ENCODE measurements around the gene RIPK3. TPM values are rescaled to one million over a fixed set of nuclear protein-coding genes. Genes with fewer than 3 reads are reported as not detected.
A peak's percentile ranks its signal among the peaks of the same experiment; 100 is the strongest.

RIPK3 gene
- total RNA-seq, 4 donors from 2014 or later: 9.0 to 18.0 (median 13.2) TPM

GRCh38 chr14:24334431-24335291 lies 5.1 kb downstream of the RIPK3 start, which contains the start of gene ADCY4:
TSS of gene ADCY4 (minus strand) at chr14:24335071. CDS start at chr14:24334652, 419 bp downstream.
- DNase-seq (ENCODE audit: low spot score): no peak
- TF ChIP-seq, protein P1, sequence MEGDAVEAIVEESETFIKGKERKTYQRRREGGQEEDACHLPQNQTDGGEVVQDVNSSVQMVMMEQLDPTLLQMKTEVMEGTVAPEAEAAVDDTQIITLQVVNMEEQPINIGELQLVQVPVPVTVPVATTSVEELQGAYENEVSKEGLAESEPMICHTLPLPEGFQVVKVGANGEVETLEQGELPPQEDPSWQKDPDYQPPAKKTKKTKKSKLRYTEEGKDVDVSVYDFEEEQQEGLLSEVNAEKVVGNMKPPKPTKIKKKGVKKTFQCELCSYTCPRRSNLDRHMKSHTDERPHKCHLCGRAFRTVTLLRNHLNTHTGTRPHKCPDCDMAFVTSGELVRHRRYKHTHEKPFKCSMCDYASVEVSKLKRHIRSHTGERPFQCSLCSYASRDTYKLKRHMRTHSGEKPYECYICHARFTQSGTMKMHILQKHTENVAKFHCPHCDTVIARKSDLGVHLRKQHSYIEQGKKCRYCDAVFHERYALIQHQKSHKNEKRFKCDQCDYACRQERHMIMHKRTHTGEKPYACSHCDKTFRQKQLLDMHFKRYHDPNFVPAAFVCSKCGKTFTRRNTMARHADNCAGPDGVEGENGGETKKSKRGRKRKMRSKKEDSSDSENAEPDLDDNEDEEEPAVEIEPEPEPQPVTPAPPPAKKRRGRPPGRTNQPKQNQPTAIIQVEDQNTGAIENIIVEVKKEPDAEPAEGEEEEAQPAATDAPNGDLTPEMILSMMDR (IDR thresholded peaks at IDR 0.05): no peak
- ATAC-seq (ENCODE audit: low FRiP score): no peak

DNA sequence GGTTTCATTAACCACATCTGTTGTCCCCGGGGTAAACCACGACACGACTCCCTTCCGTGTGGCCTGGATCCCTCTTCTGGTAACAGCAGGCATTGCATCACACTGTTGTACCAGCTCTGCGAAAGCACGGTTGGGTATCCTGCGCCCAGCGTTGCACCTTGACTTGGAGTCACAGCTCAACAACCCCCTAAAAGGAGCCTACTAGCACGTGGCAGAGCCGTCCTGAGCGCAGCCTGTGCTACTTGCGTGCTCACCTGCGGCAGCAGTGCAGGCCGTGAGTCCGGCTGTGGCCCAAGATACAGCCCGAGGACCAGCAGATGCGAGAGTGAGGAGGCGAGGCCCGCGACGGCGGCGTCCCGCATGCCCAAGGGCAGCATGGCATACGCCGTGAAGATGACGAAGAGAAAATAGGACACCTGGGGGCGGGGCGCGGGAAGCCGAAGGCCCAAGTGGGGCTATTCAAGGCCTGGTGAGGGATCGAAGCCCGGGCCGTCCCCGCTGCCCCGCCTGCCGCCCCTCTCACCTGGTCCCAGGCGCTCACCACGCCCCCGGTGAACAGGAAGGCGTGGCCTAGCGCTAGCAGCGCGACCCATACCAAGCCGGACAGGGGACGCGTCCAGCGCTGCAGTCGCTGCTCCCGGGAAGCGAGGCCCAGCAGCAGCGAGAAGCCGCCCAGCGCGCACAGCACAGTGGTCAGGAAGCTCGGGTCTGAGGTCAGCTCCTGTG lies 7.4 kb downstream of the RIPK3 start:
- DNase-seq (ENCODE audit: low spot score): no peak
- ATAC-seq (ENCODE audit: low FRiP score): peak; percentile 37

GRCh38 chr14:24331731-24332267 lies 8.0 kb downstream of the RIPK3 start:
- no peak for ATAC-seq (ENCODE audit: low FRiP score)
- DNase-seq (ENCODE audit: low spot score): no peak
- TF ChIP-seq, protein P1 (IDR thresholded peaks at IDR 0.05): no peak

More for the DNA sequence above, 7.4 kb downstream of the RIPK3 start:
- TF ChIP-seq, protein P1 (IDR thresholded peaks at IDR 0.05): peak in 1 of 3 donors; percentile 33

- TF ChIP-seq, protein P1 (IDR thresholded peaks at IDR 0.05): no peak
- ATAC-seq (ENCODE audit: low FRiP score): no peak
- no peak for DNase-seq (ENCODE audit: low spot score)
Observed at GRCh38 chr14:24330973-24331674, 8.7 kb downstream of the RIPK3 start.

GRCh38 chr14:24329736-24330135 lies 10.1 kb downstream of the RIPK3 start:
- TF ChIP-seq, protein P1 (IDR thresholded peaks at IDR 0.05): no peak
- DNase-seq (ENCODE audit: low spot score) (no peak), ATAC-seq (ENCODE audit: low FRiP score) (peak; percentile 6)

- TF ChIP-seq, protein P1 (IDR thresholded peaks at IDR 0.05): no peak
- no peak for DNase-seq (ENCODE audit: low spot score)
- ATAC-seq (ENCODE audit: low FRiP score): no peak
Observed at GRCh38 chr14:24329073-24329663, 10.6 kb downstream of the RIPK3 start.

Measured in omental fat pad (tissue), 4 donors.